ENCODE data around the gene LINGO1.

The LINGO1 gene

DNA sequence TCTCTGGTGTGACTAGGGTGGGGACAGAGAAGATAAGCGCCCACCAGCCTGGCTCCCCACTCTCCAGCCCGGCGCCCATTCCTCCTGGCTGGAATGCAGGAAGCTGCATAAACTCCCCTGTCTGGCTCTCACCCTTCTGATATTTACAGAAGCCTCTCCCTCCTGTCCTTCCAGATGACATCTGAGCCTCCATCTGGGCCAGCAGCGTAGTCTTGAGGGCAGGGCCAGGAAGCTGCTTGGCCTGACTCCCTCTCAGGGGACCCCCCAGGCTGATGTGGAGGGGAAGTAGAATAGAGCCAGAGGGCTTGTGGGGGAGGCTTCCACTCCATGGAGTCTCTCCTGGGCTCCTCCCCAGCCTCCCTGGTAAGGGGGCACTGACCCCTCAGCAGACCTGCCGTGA is 49.9 kb downstream of the LINGO1 start:
- Histone ChIP-seq H3K4me3 (no peak overlapping the region), H3K9me3 (no peaks in the 10 kb centered on the region), H3K36me3 (no peaks in the 10 kb centered on the region), H3K27ac (no peak overlapping the region), H3K27me3 (peaks cover 0 to 12% of the 10 kb centered on the region in 2 donors), H3K4me1 (peaks cover 0 to 14% (median 5%) of the 10 kb centered on the region in 4 donors)
- TF ChIP-seq CTCF (IDR thresholded peaks at IDR 0.05), result no peak
- no peak for DNase-seq
- intact Hi-C loops (cut with DNase I; ENCODE audit: low total_unique reads), result no loop called here

- no peaks in the 10 kb centered on the region for H3K9me3 ChIP-seq
- intact Hi-C loops (cut with DNase I; ENCODE audit: low total_unique reads), result no loop called here
- no peak overlapping the region for H3K27ac ChIP-seq
- H3K4me1 ChIP-seq, result peaks cover 0 to 21% (median 5%) of the 10 kb centered on the region in 4 donors
- H3K36me3 ChIP-seq, result no peaks in the 10 kb centered on the region
- no peak overlapping the region for H3K4me3 ChIP-seq
- H3K27me3 ChIP-seq, result peaks cover 0 to 12% of the 10 kb centered on the region in 2 donors
- no peak for TF ChIP-seq CTCF (IDR thresholded peaks at IDR 0.05)
- no peak for DNase-seq
Measured at GRCh38 chr15:77581896-77582569, 50.7 kb downstream of the LINGO1 start.

GRCh38 chr15:77580996-77581682 is 51.6 kb downstream of the LINGO1 start:
- intact Hi-C loops (cut with DNase I; ENCODE audit: low total_unique reads), result no loop called here
- Histone ChIP-seq H3K27ac (no peak overlapping the region), H3K4me1 (peaks cover 0 to 21% (median 5%) of the 10 kb centered on the region in 4 donors), H3K27me3 (peaks cover 0 to 12% of the 10 kb centered on the region in 2 donors), H3K36me3 (no peaks in the 10 kb centered on the region), H3K4me3 (no peak overlapping the region), H3K9me3 (no peaks in the 10 kb centered on the region)
- TF ChIP-seq CTCF (IDR thresholded peaks at IDR 0.05), result no peak
- peak; percentile 30 to 79 for DNase-seq

- H3K4me1 ChIP-seq, result peaks cover 0 to 21% (median 5%) of the 10 kb centered on the region in 4 donors
- intact Hi-C loops (cut with DNase I; ENCODE audit: low total_unique reads), result no loop called here
- TF ChIP-seq CTCF (IDR thresholded peaks at IDR 0.05), result no peak
Measured at GRCh38 chr15:77579498-77580188, 53.1 kb downstream of the LINGO1 start.

DNA sequence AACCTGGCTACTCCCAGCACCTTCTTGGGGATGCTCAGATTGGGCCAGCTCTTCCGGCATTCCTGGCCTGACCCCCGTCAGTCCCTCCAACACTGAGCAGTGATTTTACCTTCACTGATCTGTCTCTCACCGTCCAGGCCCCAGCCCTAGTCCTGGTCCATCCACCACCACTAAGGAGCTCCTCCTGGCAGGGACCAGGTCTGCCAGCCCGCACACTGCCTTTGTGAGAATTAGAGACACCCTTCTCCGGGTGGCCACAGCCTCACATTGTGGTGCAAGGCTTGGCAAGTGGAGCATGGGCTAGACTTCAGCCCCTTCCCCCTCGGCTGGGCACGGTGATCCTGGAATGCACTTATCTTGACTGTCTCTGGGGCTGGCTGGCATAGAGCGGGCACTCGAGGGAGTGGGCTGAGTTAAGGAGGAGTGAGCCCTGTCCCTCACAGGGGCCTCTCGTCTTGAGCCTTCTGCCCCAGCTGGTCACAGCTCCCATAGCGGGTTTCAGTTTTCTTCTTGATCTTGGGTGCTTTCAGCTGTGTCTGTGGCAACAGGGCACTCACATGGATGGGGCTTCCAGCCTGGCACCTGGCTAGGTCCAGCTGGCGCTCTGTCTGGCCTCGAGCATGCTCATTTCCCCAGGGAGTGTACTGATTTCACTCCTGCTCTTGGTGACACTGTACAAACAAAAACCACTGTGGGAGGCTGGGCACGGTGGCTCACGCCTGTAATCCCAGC is 53.9 kb downstream of the LINGO1 start:
- Histone ChIP-seq H3K9me3 (no peaks in the 10 kb centered on the region), H3K4me1 (peaks cover 0 to 21% (median 5%) of the 10 kb centered on the region in 4 donors), H3K27ac (no peak overlapping the region), H3K27me3 (peaks cover 0 to 7% of the 10 kb centered on the region in 2 donors), H3K4me3 (no peak overlapping the region), H3K36me3 (no peaks in the 10 kb centered on the region)
- no peak for DNase-seq
- no peak for TF ChIP-seq CTCF (IDR thresholded peaks at IDR 0.05)
- intact Hi-C loops (cut with DNase I; ENCODE audit: low total_unique reads), result no loop called here

More at GRCh38 chr15:77579498-77580188, 53.1 kb downstream of the LINGO1 start:
- DNase-seq, result no peak
- Histone ChIP-seq H3K4me3 (no peak overlapping the region), H3K9me3 (no peaks in the 10 kb centered on the region), H3K36me3 (no peaks in the 10 kb centered on the region), H3K27ac (no peak overlapping the region), H3K27me3 (peaks cover 0 to 12% of the 10 kb centered on the region in 2 donors)
